ENCODE results near the gene BTG4.

Gene BTG4

DNA sequence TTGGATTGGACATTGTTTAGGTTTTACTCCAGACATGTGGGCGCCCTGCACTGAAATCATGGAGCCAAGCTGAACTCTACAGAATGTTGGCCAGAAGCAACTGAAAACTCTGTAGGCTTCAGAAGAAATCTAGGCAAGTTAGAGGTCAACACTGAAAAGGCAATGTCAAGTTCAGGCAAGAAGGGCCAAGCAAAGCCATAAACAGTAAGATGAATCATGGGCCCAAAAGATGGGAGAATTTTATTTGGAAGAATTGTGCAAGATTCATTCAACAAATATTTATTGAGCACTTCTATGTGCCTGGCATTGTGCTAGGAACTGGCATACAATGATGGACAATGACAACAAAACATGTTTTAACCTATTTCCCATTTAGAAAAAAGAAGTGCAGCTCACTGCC is 13.3 kb upstream of the BTG4 start:
- Histone ChIP-seq H3K9ac (ENCODE audit: low read depth, low read length) (no peak overlapping the region), H3K4me1 (ENCODE audit: insufficient read depth, low read length) (peaks cover 7% of the 10 kb centered on the region), H3K27ac (ENCODE audit: low read length) (no peak overlapping the region), H3K79me2 (ENCODE audit: insufficient read depth, low read length) (no peaks in the 10 kb centered on the region), H3K4me3 (ENCODE audit: low read depth in 1 of 2, low read length in 2 of 2) (no peak overlapping the region), H3K27me3 (ENCODE audit: insufficient read depth, low read length, poor library complexity) (peaks cover 9% of the 10 kb centered on the region), H2AFZ (ENCODE audit: low read depth, low read length) (no peak overlapping the region), H3K9me3 (ENCODE audit: insufficient read depth, low read length, severe bottlenecking) (no peaks in the 10 kb centered on the region), H3K36me3 (ENCODE audit: insufficient read depth, low read length) (no peaks in the 10 kb centered on the region), H4K20me1 (ENCODE audit: insufficient read depth, low read length) (no peaks in the 10 kb centered on the region), H3K4me2 (ENCODE audit: insufficient read depth, low read length) (no peak overlapping the region)
- DNase-seq (no peak), ATAC-seq (ENCODE audit: insufficient read depth, low read depth) (no peak)
- no peak for TF ChIP-seq CTCF (IDR thresholded peaks at IDR 0.05; ENCODE audit: borderline replicate concordance, extremely low read depth, low read length, poor library complexity, severe bottlenecking)
- TF ChIP-seq EZH2 (IDR thresholded peaks at IDR 0.05; ENCODE audit: borderline replicate concordance, low read depth, low read length, severe bottlenecking), result no peak

DNA sequence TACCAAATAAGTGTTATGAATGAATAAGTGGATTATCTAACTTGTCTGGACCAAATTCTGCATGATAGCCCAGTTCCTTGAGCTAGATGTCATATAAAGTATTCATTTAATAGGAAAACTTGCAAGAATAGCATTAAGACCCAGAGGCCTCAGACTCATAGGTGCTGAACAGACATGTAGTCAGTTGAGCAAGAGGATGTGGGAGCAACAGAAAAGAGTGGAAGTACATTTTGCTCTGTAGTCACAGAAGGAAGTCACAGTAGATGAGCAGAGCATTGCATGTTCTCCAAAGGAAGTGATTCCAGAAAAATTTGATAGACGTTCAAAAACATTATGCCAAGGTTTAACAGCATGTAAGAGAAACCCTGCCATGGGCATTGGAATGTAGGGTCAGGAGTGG is 11.9 kb upstream of the BTG4 start:
- DNase-seq, result no peak
- Histone ChIP-seq H3K4me1 (ENCODE audit: insufficient read depth, low read length) (peaks cover 7% of the 10 kb centered on the region), H3K4me3 (ENCODE audit: low read depth in 1 of 2, low read length in 2 of 2) (no peak overlapping the region), H3K27ac (ENCODE audit: low read length) (no peak overlapping the region), H3K9ac (ENCODE audit: low read depth, low read length) (no peak overlapping the region), H3K27me3 (ENCODE audit: insufficient read depth, low read length, poor library complexity) (peaks cover 9% of the 10 kb centered on the region), H3K79me2 (ENCODE audit: insufficient read depth, low read length) (no peaks in the 10 kb centered on the region), H3K4me2 (ENCODE audit: insufficient read depth, low read length) (no peak overlapping the region), H2AFZ (ENCODE audit: low read depth, low read length) (no peak overlapping the region), H3K9me3 (ENCODE audit: insufficient read depth, low read length, severe bottlenecking) (no peaks in the 10 kb centered on the region), H3K36me3 (ENCODE audit: insufficient read depth, low read length) (no peaks in the 10 kb centered on the region), H4K20me1 (ENCODE audit: insufficient read depth, low read length) (no peaks in the 10 kb centered on the region)
- TF ChIP-seq CTCF (IDR thresholded peaks at IDR 0.05; ENCODE audit: borderline replicate concordance, extremely low read depth, low read length, poor library complexity, severe bottlenecking) (no peak), EZH2 (IDR thresholded peaks at IDR 0.05; ENCODE audit: borderline replicate concordance, low read depth, low read length, severe bottlenecking) (no peak)
- ATAC-seq (ENCODE audit: insufficient read depth, low read depth), result no peak

GRCh38 chr11:111523343-111523742 is 11.2 kb upstream of the BTG4 start:
- Histone ChIP-seq H2AFZ (ENCODE audit: low read depth, low read length) (no peak overlapping the region), H3K9me3 (ENCODE audit: insufficient read depth, low read length, severe bottlenecking) (no peaks in the 10 kb centered on the region), H3K79me2 (ENCODE audit: insufficient read depth, low read length) (no peaks in the 10 kb centered on the region), H3K4me1 (ENCODE audit: insufficient read depth, low read length) (no peaks in the 10 kb centered on the region), H4K20me1 (ENCODE audit: insufficient read depth, low read length) (no peaks in the 10 kb centered on the region), H3K4me3 (ENCODE audit: low read depth in 1 of 2, low read length in 2 of 2) (no peak overlapping the region), H3K36me3 (ENCODE audit: insufficient read depth, low read length) (no peaks in the 10 kb centered on the region), H3K27me3 (ENCODE audit: insufficient read depth, low read length, poor library complexity) (peaks cover 9% of the 10 kb centered on the region), H3K4me2 (ENCODE audit: insufficient read depth, low read length) (no peak overlapping the region), H3K27ac (ENCODE audit: low read length) (no peak overlapping the region), H3K9ac (ENCODE audit: low read depth, low read length) (no peak overlapping the region)
- DNase-seq (no peak), ATAC-seq (ENCODE audit: insufficient read depth, low read depth) (no peak)
- TF ChIP-seq EZH2 (IDR thresholded peaks at IDR 0.05; ENCODE audit: borderline replicate concordance, low read depth, low read length, severe bottlenecking), result no peak
- no peak for TF ChIP-seq CTCF (IDR thresholded peaks at IDR 0.05; ENCODE audit: borderline replicate concordance, extremely low read depth, low read length, poor library complexity, severe bottlenecking)

DNA sequence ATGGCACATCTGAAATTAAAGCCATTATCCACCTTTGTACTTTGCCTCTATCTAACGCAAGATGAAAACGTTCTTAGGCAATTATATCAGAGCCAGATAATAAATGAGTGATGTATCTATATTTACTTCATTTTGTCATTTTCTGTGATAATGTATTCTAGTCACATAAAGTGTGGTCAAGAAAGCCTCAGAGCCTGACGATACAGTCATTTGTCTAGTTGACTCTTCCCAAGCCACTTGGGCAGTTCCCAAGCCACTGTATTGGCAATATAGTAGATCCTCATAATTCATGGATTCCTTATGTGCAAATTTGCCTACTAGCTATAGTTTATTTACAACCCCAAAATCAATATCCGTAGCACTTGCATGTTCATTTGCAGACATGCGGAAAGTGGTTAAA is 10.2 kb upstream of the BTG4 start:
- H2AFZ ChIP-seq (ENCODE audit: low read depth, low read length), result no peak overlapping the region
- no peak overlapping the region for H3K4me3 ChIP-seq (ENCODE audit: low read depth in 1 of 2, low read length in 2 of 2)
- DNase-seq (no peak), ATAC-seq (ENCODE audit: insufficient read depth, low read depth) (no peak)
- H3K27me3 ChIP-seq (ENCODE audit: insufficient read depth, low read length, poor library complexity), result peaks cover 12% of the 10 kb centered on the region
- no peaks in the 10 kb centered on the region for H3K9me3 ChIP-seq (ENCODE audit: insufficient read depth, low read length, severe bottlenecking)
- H3K79me2 ChIP-seq (ENCODE audit: insufficient read depth, low read length), result no peaks in the 10 kb centered on the region
- no peak overlapping the region for H3K4me2 ChIP-seq (ENCODE audit: insufficient read depth, low read length)
- no peaks in the 10 kb centered on the region for H3K4me1 ChIP-seq (ENCODE audit: insufficient read depth, low read length)
- H3K9ac ChIP-seq (ENCODE audit: low read depth, low read length), result no peak overlapping the region
- H3K27ac ChIP-seq (ENCODE audit: low read length), result no peak overlapping the region
- H4K20me1 ChIP-seq (ENCODE audit: insufficient read depth, low read length), result no peaks in the 10 kb centered on the region
- H3K36me3 ChIP-seq (ENCODE audit: insufficient read depth, low read length), result no peaks in the 10 kb centered on the region
- TF ChIP-seq EZH2 (IDR thresholded peaks at IDR 0.05; ENCODE audit: borderline replicate concordance, low read depth, low read length, severe bottlenecking) (no peak), CTCF (IDR thresholded peaks at IDR 0.05; ENCODE audit: borderline replicate concordance, extremely low read depth, low read length, poor library complexity, severe bottlenecking) (no peak)

Data from DND-41 (cell line).